Measurements from ENCODE around the gene ISOC2. TPM values are rescaled to one million over a fixed set of nuclear protein-coding genes. Genes with fewer than 3 reads are reported as not detected.

The ISOC2 gene
- total and polyA plus RNA-seq, 9 of the 15 experiments (the other 6 are each of a cell fraction or from before 2014, with no cell fraction given) = 1.2 to 229 (median 58.3) TPM

DNA sequence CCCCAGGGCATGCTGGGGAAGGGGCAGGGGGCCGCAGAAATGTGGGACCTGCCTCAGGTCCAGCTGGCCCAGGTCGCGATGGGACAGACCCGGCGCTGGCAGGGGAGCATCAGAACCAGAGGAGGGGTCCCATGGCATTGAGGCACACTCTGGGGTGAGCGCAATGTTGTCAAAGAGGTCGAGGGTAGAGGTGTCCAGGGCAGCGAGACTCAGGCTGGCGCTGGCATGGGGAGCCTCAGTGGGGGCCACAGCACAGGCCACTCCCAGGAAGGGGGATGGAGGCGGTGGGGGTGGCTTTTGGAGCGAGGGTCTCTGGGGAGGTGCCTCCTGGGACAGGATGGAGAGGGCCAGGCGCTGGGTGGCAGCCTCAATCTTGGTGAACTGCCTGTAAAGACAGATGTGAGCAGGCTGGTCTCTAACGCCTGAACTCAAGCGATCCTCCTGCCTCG lies 2.2 kb upstream of the ISOC2 start:
- peaks cover 41 to 84% of the 10 kb centered on the region in 2 experiments for H3K4me1 ChIP-seq (replicated peaks in 1 of 2; ENCODE audit: control insufficient read depth in 2 of 2, insufficient read depth in 2 of 2, low read length in 2 of 2)
- H3K4me2 ChIP-seq (ENCODE audit: insufficient read depth, low read length) = no peak overlapping the region
- no peaks in the 10 kb centered on the region for H3K27me3 ChIP-seq (ENCODE audit: control insufficient read depth in 2 of 2, insufficient read depth in 2 of 2, low read length in 2 of 2)
- H3K4me3 ChIP-seq = no peak overlapping the region
- intact Hi-C loops (cut with micrococcal nuclease) (no loop called here), in situ Hi-C loops (cut with MboI) (no loop called here)
- no peaks in the 10 kb centered on the region for H3K9me1 ChIP-seq (ENCODE audit: control insufficient read depth, insufficient read depth, low read length)
- no peaks in the 10 kb centered on the region for H4K20me1 ChIP-seq (replicated peaks; ENCODE audit: control insufficient read depth, insufficient read depth, low read length)
- DNase-seq (ENCODE audit: extremely low read depth in 1 of 4, low spot score in 3 of 4) (no peak), ATAC-seq (no peak), FAIRE-seq (no peak)
- H3K9me3 ChIP-seq (replicated peaks; ENCODE audit: control insufficient read depth, insufficient read depth, low read depth, low read length) = no peaks in the 10 kb centered on the region
- H3K36me3 ChIP-seq (ENCODE audit: control insufficient read depth, insufficient read depth, low read length) = peaks cover 11% of the 10 kb centered on the region; the same call in 2 of the 3 replicates
- ChIA-PET POLR2A (no interaction called here), CTCF (ENCODE audit: low intra/inter-chr PET ratio) (no interaction called here)
- H3K79me2 ChIP-seq (ENCODE audit: control insufficient read depth, insufficient read depth, low read length) = peaks cover 32% of the 10 kb centered on the region
- no peak overlapping the region for H3K27ac ChIP-seq (ENCODE audit: extremely low read depth, low read depth, low read length)
- no TSS peak for BruUV-seq (replicated peaks)
- H2AFZ ChIP-seq (ENCODE audit: low read depth, low read length) = no peak overlapping the region
- no peak for TF ChIP-seq NR2C2 (CRISPR knock-in tag; IDR thresholded peaks at IDR 0.05)
- no peak for TF ChIP-seq NR2C2 (tag; IDR thresholded peaks at IDR 0.05)
- TF ChIP-seq ZBTB7A (IDR thresholded peaks at IDR 0.05; ENCODE audit: borderline replicate concordance, control insufficient read depth, low read depth, low read length) = 0 out of 2 replicates have a peak, but pooled peaks have one; percentile 9
- TF ChIP-seq, protein P1, sequence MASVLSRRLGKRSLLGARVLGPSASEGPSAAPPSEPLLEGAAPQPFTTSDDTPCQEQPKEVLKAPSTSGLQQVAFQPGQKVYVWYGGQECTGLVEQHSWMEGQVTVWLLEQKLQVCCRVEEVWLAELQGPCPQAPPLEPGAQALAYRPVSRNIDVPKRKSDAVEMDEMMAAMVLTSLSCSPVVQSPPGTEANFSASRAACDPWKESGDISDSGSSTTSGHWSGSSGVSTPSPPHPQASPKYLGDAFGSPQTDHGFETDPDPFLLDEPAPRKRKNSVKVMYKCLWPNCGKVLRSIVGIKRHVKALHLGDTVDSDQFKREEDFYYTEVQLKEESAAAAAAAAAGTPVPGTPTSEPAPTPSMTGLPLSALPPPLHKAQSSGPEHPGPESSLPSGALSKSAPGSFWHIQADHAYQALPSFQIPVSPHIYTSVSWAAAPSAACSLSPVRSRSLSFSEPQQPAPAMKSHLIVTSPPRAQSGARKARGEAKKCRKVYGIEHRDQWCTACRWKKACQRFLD (CRISPR knock-in tag; IDR thresholded peaks at IDR 0.05) = no peak
- no peak for TF ChIP-seq ETS2 (tag; IDR thresholded peaks at IDR 0.05; ENCODE audit: borderline replicate concordance, poor library complexity, severe bottlenecking)
- no peak for TF ChIP-seq CEBPB (tag; IDR thresholded peaks at IDR 0.05)
- H3K9ac ChIP-seq (ENCODE audit: insufficient read depth in 1 of 2, low read depth in 2 of 2, low read length in 2 of 2) = peak overlapping the region in 1 of 2 experiments; percentile 46; a peak in 2 of 4 replicates
- WGBS (ENCODE audit: insufficient coverage, low coverage, missing lambda C conversion rate) = 79% methylated on average over 13 of the region's 15 CpGs
